ENCODE measurements around the gene FBXO27. TPM values are rescaled to one million over a fixed set of nuclear protein-coding genes. Genes with fewer than 3 reads are reported as not detected.
A peak's percentile ranks its signal among the peaks of the same experiment; 100 is the strongest.

The FBXO27 gene
- total RNA-seq, 1 donor from 2014 or later = 10.3 TPM

- H3K27ac Mint-ChIP-seq = no peak overlapping the region
Measured at GRCh38 chr19:39009001-39009400, 23.3 kb downstream of the FBXO27 start.

GRCh38 chr19:39008137-39008536, 24.2 kb downstream of the FBXO27 start:
- Mint-ChIP-seq H3K36me3 (ENCODE audit: insufficient read depth) (no peaks in the 10 kb centered on the region), H3K9me3 (ENCODE audit: low read depth) (no peaks in the 10 kb centered on the region), H3K27me3 (no peaks in the 10 kb centered on the region), H3K4me3 (ENCODE audit: low read depth) (no peak overlapping the region), H3K4me1 (ENCODE audit: low read depth) (no peaks in the 10 kb centered on the region), H3K27ac (no peak overlapping the region)
- no peak for TF ChIP-seq CTCF (IDR thresholded peaks at IDR 0.05; ENCODE audit: unreplicated experiment)
- no peak for DNase-seq (ENCODE audit: low spot score, unreplicated experiment)

More at GRCh38 chr19:39009001-39009400, 23.3 kb downstream of the FBXO27 start:
- Mint-ChIP-seq H3K4me3 (ENCODE audit: low read depth) (no peak overlapping the region), H3K9me3 (ENCODE audit: low read depth) (no peaks in the 10 kb centered on the region), H3K4me1 (ENCODE audit: low read depth) (no peaks in the 10 kb centered on the region), H3K36me3 (ENCODE audit: insufficient read depth) (no peaks in the 10 kb centered on the region), H3K27me3 (no peaks in the 10 kb centered on the region)
- TF ChIP-seq CTCF (IDR thresholded peaks at IDR 0.05; ENCODE audit: unreplicated experiment) = no peak
- no peak for DNase-seq (ENCODE audit: low spot score, unreplicated experiment)

GRCh38 chr19:39007096-39007495, 25.3 kb downstream of the FBXO27 start:
- Mint-ChIP-seq H3K9me3 (ENCODE audit: low read depth) (no peaks in the 10 kb centered on the region), H3K4me3 (ENCODE audit: low read depth) (no peak overlapping the region), H3K36me3 (ENCODE audit: insufficient read depth) (no peaks in the 10 kb centered on the region), H3K27ac (no peak overlapping the region), H3K4me1 (ENCODE audit: low read depth) (no peaks in the 10 kb centered on the region), H3K27me3 (no peaks in the 10 kb centered on the region)
- no peak for DNase-seq (ENCODE audit: low spot score, unreplicated experiment)
- TF ChIP-seq CTCF (IDR thresholded peaks at IDR 0.05; ENCODE audit: unreplicated experiment) = no peak

- Mint-ChIP-seq H3K27ac (peak overlapping the region; percentile 62), H3K4me1 (ENCODE audit: low read depth) (no peaks in the 10 kb centered on the region)
Measured at GRCh38 chr19:39004403-39004802, 27.9 kb downstream of the FBXO27 start.

GRCh38 chr19:39003796-39004195, 28.6 kb downstream of the FBXO27 start:
- DNase-seq (ENCODE audit: low spot score, unreplicated experiment) = no peak
- H3K27ac Mint-ChIP-seq = no peak overlapping the region
- no peaks in the 10 kb centered on the region for H3K36me3 Mint-ChIP-seq (ENCODE audit: insufficient read depth)
- no peaks in the 10 kb centered on the region for H3K27me3 Mint-ChIP-seq
- H3K4me3 Mint-ChIP-seq (ENCODE audit: low read depth) = no peak overlapping the region
- no peaks in the 10 kb centered on the region for H3K9me3 Mint-ChIP-seq (ENCODE audit: low read depth)
- no peaks in the 10 kb centered on the region for H3K4me1 Mint-ChIP-seq (ENCODE audit: low read depth)
- no peak for TF ChIP-seq CTCF (IDR thresholded peaks at IDR 0.05; ENCODE audit: unreplicated experiment)

More at GRCh38 chr19:39004403-39004802, 27.9 kb downstream of the FBXO27 start:
- no peaks in the 10 kb centered on the region for H3K9me3 Mint-ChIP-seq (ENCODE audit: low read depth)
- no peaks in the 10 kb centered on the region for H3K27me3 Mint-ChIP-seq
- no peak for TF ChIP-seq CTCF (IDR thresholded peaks at IDR 0.05; ENCODE audit: unreplicated experiment)
- H3K4me3 Mint-ChIP-seq (ENCODE audit: low read depth) = no peak overlapping the region
- no peaks in the 10 kb centered on the region for H3K36me3 Mint-ChIP-seq (ENCODE audit: insufficient read depth)
- DNase-seq (ENCODE audit: low spot score, unreplicated experiment) = no peak
